Measurements from ENCODE around the gene UVRAG. TPM values are rescaled to one million over a fixed set of nuclear protein-coding genes. Genes with fewer than 3 reads are reported as not detected.

Gene UVRAG
- total RNA-seq, 1 donor from 2014 or later, result 45.2 TPM

DNA sequence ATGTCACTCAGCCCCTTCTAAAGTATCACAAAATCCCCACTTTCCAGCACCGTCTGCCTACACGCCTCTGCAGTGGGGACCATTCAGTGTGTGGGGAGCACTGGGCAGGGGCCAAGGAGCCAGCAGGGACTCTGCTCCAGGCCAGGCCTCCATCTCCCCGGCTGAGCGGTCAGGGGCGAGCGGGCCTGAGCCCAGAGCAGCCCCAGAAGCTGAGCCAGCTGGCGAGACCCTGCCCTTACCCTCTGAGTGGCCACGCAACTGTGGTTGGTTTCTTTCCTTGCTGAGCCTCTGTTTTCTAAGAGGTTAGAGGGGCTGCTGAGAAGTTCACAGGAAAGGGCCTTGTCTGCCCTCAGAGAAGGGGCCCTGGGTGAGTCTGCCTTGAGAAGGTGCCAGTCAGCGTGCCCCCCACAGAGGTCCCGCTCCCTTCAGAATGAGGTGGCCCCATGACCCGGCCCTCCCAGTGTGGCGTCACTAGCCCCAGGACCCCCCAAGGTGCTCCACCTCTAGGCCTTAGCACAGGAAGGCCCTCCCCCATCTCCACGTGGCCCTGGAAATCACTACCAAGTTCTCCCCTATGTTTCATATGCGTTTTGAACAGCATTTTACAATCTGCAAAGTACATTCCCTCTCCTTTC, 344.4 kb downstream of the UVRAG start:
- intact Hi-C loops (cut with DNase I), result no loop called here
- no peaks in the 10 kb centered on the region for H3K9me3 ChIP-seq
- no peak overlapping the region for H3K27ac ChIP-seq
- no peak for DNase-seq (ENCODE audit: low spot score in 2 of 2)
- TF ChIP-seq, protein P1, sequence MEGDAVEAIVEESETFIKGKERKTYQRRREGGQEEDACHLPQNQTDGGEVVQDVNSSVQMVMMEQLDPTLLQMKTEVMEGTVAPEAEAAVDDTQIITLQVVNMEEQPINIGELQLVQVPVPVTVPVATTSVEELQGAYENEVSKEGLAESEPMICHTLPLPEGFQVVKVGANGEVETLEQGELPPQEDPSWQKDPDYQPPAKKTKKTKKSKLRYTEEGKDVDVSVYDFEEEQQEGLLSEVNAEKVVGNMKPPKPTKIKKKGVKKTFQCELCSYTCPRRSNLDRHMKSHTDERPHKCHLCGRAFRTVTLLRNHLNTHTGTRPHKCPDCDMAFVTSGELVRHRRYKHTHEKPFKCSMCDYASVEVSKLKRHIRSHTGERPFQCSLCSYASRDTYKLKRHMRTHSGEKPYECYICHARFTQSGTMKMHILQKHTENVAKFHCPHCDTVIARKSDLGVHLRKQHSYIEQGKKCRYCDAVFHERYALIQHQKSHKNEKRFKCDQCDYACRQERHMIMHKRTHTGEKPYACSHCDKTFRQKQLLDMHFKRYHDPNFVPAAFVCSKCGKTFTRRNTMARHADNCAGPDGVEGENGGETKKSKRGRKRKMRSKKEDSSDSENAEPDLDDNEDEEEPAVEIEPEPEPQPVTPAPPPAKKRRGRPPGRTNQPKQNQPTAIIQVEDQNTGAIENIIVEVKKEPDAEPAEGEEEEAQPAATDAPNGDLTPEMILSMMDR (IDR thresholded peaks at IDR 0.05), result no peak
- H3K27me3 ChIP-seq, result no peaks in the 10 kb centered on the region
- H3K36me3 ChIP-seq, result no peaks in the 10 kb centered on the region
- no peak overlapping the region for H3K4me3 ChIP-seq
- H3K4me1 ChIP-seq, result peaks cover 3 to 4% of the 10 kb centered on the region in 2 donors

DNA sequence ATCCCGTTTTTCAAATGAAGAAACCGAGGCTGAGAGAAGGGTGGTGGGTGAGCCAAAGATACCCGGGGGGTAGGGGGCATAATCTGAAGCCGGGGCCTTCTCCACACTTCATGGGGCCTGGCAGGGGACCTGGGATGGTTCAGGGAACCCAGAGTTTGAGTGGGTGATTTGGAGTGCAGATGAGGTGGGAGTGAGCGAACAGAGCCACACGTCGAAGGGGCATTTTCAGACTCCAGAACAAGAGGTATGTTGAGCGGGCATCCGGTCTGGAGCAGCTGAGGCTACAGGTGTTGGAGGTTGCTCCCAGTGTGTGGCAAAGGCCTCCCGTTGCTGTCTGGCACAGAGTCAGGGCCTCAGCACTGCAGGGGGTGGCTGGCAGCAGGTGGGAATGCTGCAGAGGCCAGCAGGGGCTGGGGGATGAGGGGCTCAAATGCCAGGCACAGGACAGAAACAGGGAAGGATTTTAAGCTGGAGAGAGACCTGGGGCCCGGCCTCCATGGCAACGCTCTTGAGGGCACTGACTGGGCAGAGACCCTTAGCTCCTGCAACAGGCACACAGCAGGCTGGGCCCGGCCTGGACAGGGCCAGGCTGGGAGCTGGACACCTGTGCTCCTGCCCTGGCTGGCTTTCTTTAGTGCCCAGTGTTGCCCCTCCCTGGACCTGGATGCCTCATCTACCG, 345.1 kb downstream of the UVRAG start:
- Histone ChIP-seq H3K27ac (no peak overlapping the region), H3K4me1 (peaks cover 3 to 4% of the 10 kb centered on the region in 2 donors), H3K27me3 (no peaks in the 10 kb centered on the region), H3K9me3 (no peaks in the 10 kb centered on the region), H3K4me3 (no peak overlapping the region), H3K36me3 (no peaks in the 10 kb centered on the region)
- intact Hi-C loops (cut with DNase I), result no loop called here
- DNase-seq (ENCODE audit: low spot score in 2 of 2), result no peak
- TF ChIP-seq, protein P1 (IDR thresholded peaks at IDR 0.05), result no peak

DNA sequence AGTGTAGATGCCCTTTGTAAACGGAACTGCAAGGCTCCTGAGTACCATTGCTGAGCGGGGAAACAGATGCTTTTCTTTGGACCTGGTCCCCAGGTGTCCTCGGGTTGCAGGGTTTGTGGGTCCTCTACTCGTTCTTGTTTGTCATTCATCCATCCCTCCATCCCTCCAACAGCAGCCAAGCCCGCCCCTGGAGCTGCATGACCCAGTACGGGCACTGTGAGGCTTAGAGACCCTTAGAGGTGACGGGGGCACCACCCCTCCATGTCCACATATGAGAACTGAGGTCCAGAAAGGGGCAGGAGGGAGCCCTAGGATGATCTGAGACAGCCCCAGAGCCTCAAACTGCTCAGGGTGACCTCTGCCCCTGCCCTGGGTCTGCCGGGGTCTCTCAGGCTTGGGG, 345.8 kb downstream of the UVRAG start:
- no peak for DNase-seq (ENCODE audit: low spot score in 2 of 2)
- TF ChIP-seq, protein P1 (IDR thresholded peaks at IDR 0.05), result no peak
- Histone ChIP-seq H3K4me3 (no peak overlapping the region), H3K4me1 (peaks cover 3 to 4% of the 10 kb centered on the region in 2 donors), H3K27ac (no peak overlapping the region), H3K36me3 (no peaks in the 10 kb centered on the region), H3K9me3 (no peaks in the 10 kb centered on the region), H3K27me3 (no peaks in the 10 kb centered on the region)
- intact Hi-C loops (cut with DNase I), result no loop called here

DNA sequence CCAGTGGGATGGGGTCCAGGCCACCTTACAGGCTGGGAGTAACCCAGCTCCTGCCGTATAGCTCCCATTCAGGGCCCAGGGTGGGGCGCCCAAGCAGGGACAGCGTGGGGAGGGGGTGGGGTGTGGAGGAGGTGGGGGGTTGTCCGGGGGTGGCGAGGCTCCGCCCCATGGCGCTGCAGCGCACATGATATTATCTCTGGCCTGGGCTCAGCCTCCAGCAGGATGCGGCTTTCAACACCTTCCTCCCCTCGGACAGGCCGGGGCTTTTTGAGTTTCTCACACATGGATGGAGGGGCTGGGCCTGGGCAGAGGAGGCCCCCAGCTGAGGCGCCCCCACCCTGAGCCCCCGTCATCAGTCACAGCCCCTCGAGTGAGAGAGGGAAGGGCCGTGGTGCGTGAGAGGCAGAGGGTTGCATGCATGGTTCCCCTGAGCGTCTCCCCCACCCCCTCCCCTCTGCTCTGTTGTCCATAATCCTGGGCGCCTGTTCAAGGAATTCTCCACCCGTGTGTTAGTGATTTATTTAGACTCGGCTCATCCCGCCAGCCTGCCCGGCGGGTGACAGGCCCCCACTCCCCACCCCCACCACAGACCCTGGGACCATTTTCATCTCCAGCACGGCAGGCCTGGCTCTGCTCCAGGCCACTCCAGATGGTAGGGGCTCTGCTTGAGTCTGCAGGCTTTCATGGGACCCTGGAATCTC, 346.4 kb downstream of the UVRAG start:
- TF ChIP-seq, protein P1 (IDR thresholded peaks at IDR 0.05), result no peak
- intact Hi-C loops (cut with DNase I), result no loop called here
- Histone ChIP-seq H3K27ac (no peak overlapping the region), H3K36me3 (no peaks in the 10 kb centered on the region), H3K4me1 (peaks cover 3 to 4% of the 10 kb centered on the region in 2 donors), H3K27me3 (no peaks in the 10 kb centered on the region), H3K9me3 (no peaks in the 10 kb centered on the region), H3K4me3 (peak overlapping the region in 1 of 2 donors; percentile 36)
- DNase-seq (ENCODE audit: low spot score in 2 of 2), result no peak

DNA sequence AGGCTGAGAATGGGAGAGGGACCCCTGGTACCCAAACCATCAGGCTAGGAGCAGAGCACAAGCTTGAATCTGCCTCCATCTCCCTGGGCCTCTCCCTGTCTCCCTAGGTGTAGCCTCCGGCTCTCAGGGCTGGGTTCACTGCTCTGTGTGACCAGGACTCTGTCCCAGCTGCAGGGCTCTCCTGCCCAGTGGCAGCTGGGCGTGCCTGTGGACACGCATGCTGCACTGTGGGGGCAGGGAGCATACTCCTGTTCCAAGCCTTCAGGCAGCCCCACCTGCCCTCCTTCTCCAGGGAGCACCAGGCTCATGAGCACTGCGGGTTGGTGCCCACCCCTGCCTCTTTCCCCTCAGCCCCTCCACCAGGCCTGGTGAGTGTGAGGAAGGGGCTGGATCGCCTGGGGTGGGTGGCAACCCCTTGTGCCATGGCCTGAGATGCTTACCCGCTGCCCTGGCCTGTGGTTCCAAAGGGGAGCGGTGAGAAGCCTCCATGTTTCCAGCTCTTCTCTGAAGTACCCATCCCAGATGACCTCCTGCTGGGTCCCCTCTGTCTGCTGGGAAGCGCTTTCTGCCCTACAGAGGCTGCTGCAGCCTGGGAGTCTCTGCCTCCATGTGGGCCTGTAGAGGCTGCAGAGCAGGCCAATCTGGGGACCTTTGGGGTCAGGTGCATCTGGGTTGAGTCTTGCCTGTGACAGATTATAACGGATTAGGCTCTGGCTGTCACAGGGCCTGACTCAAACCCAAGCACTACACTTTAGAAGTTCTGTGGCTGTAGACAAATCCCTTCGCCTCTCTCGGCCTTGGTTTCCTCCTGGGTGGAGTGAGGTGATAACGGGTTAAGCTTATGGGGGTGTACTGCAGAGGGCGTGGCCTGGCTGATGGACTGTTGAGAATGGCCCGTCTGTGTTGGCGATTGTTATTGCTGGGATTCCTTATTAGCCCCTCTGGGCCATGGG, 347.6 kb downstream of the UVRAG start:
- intact Hi-C loops (cut with DNase I), result no loop called here
- DNase-seq (ENCODE audit: low spot score in 2 of 2), result no peak
- Histone ChIP-seq H3K4me3 (no peak overlapping the region), H3K36me3 (no peaks in the 10 kb centered on the region), H3K4me1 (peaks cover 3 to 4% of the 10 kb centered on the region in 2 donors), H3K27ac (no peak overlapping the region), H3K27me3 (no peaks in the 10 kb centered on the region), H3K9me3 (no peaks in the 10 kb centered on the region)
- TF ChIP-seq, protein P1 (IDR thresholded peaks at IDR 0.05), result no peak

Data from ascending aorta (tissue), 2 donors.